DMS153 treated with DMSO at 0.1 percent for 48 hours (cell line): ENCODE results near the gene ZNF595.
"Not testable (repeated sequence)": the region's sequence is repeated elsewhere in the genome, so short reads cannot be mapped to it uniquely, and the experiment has no call there.

Experiments used
- DNase-seq: peaks from one replicate; lab custom pipeline; 2025; ENCODE audit not compliant: unreplicated experiment; lab: John Stamatoyannopoulos, UW

ZNF595 gene

DNA sequence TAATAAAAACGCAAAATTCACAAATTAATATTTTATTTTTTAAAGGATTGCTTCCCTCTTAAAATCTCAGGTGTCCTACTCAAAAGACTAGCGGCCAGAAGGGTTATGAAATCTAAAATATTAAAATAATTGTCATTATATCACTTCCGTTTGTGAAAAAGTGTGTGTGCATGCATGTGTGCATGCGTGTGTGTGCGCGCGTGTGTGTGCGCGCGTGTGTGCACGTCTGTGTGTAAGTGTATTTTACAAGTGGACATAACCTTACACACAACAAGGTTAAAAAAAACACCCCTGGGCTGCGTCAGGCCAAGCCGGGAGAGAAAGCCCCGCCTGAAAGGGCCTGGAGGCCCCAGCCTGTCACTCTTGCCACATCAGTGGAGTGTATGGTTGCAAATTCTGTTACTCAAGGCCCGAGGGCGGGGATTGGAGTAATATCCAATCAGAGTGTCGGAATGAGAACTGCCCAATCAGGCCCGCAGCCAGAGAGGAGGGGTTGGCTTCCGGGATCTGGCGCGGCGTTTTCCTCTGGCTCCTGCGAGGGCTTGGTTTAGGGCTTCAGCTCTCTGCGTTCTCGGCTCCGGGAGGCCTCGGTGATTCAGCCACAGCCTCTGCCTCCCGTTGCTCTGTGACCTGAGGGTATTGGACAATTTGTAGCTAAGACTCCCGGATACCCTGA lies at the start of gene ZNF595:
Gene ZNF595 (plus strand): TSS at position 518 of the 676 bp plus-strand sequence. CDS start 168 bp downstream, outside the sequence.
- DNase-seq = not testable (repeated sequence)

DNA sequence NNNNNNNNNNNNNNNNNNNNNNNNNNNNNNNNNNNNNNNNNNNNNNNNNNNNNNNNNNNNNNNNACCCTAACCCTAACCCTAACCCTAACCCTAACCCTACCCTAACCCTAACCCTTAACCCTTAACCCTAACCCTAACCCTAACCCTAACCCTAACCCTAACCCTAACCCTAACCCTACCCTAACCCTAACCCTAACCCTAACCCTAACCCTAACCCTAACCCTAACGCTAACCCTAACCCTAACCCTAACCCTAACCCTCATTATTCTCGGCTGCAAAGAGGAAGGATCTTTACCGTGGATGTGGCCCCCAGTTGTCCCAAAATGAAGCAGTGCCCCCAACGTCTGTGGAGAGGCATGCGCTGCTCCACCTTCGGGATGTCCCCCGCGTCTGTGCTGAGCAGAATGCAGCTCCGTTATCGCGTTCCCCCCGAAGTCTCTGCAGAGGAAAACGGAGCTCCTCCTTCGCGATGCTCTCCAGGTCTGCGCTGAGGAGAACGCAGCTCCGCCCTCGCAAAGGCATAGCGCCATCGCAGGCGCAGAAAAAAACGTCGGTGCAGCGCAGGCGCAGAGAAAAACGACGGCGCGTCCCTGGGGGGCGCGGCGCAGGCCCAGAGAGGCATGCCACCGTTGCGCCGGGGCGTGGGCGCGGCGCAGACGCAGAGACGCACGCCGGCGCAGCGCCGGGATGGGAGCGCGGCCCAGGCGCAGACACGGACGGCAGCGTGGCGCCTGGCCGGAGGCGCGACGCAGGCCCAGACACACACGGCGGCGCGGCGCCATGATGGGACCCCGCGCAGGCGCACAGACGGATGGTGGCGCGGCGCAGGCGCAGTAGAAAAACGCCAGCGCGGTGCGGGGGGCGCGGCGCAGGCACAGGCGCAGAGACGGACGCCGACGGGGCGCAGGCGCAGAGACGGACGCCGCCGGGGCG lies 42.9 kb upstream of the ZNF595 start:
- not testable (repeated sequence) for DNase-seq

DNA sequence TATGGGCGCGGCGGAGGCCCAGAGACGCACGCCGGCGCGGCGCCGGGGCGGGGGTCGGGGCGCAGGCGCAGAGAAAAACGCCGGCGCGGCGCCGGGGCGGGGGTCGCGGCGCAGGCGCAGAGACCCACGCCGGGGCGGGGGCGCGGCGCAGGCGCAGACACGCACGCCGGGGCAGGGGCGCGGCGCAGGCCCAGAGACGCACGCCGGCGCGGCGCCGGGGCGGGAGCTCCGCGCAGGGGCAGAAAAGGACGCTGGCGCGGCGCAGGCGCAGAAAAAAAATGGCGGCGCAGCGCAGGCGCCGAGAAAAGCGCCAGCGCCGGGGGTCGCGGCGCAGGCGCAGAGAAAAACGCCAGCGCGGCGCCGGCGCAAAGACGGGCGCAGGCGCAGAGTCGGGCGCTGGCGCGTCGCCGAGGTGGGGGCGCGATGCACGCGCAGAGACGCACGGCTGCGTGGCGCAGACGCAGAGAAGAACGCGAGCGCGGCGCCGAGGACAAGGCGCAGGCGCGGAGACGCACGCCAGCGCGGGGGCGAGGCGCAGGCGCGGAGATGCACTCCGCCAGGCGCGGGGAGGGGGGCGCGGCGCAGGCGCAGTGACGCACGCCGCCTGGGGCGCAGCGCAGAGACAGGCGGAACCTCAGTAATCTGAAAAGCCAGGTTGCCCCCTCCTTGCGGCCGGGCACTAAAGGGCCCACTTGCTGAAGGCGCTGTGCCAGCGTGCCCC lies 41.9 kb upstream of the ZNF595 start:
- not testable (repeated sequence) for DNase-seq

DNA sequence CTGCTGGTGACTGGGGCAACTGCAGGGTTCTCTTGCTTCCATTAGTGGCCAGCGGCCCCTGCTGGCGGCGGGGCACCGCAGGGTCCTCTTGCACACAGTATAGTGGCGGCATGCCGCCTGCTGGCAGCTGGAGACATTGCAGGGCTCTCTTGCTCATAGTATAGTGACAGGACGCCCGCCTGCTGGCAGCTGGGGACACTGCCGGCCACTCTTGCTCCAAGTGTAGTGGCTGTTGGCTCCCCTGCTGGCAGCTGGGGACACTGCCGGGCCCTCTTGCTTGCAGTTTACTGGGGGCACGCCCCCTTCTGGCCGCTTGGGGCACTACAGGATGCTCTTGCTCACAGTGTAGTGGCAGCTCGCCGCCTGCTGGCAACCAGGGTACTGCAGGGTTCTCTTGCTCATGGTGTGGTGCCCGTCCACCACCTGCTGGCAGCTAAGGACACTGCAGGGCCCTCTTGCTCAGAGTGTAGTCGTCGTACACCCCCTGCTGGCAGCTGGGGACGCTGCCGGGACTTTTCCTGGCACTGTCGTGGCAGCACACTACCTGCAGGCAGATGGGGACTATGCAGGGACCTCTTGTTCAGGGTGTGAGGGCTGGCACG lies 41.2 kb upstream of the ZNF595 start:
- not testable (repeated sequence) for DNase-seq

DNA sequence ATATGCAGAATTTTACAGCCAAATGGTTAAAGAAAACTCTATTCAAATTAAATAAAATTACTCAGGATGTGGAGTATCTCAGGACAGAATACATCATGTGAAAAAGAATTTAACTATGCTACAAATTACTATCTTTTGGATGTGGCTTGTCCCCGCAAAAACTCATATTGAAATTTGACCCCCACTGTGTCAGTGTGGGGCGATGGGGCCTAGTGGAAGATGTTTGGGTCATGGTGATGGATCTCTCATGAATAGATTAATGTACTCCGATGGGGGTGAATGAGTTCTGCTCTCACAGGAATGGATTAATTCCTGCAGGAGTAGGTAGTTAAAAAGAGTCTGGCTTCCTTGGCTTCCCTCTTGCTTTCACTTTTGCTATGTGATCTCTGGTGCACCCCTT lies 35.0 kb upstream of the ZNF595 start:
- not testable (repeated sequence) for DNase-seq

DNA sequence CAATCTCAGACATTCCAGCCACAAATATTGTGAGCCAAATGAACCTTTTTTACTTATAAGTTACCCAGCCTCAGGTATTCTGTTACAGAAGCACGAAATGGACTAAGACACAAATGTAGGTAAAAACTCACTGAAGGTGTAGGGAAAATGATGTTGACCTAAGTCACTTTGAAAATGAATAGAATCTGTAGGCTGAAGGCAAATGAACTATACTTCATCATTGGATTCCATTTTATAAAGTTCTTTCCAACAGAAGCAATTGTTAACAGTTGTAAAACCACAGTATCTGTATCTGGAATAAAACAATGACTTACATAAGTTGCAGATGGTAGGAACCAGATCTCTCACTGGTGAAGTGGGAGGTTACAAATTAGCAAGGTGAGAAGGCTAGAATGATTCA lies 34.5 kb upstream of the ZNF595 start:
- DNase-seq = not testable (repeated sequence)

DNA sequence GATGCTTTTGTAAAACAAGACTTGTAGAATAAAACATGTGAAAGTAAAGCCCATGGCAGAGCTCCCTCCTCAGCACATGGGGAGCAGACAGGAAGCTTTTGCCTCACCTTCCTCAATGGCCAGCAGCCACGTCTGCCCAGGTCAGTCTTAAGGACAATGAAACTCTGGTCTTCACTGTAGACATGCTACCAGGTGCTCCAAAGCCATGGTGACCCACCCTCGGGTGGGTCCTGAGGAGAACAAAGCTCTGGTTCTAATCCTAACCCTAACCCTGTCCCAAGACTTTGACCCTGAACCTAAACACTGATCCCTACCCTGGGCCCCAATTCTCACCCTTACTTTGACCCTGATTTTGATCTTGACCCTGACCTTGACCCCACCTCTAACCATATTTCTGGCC lies 30.2 kb upstream of the ZNF595 start:
- not testable (repeated sequence) for DNase-seq

DNA sequence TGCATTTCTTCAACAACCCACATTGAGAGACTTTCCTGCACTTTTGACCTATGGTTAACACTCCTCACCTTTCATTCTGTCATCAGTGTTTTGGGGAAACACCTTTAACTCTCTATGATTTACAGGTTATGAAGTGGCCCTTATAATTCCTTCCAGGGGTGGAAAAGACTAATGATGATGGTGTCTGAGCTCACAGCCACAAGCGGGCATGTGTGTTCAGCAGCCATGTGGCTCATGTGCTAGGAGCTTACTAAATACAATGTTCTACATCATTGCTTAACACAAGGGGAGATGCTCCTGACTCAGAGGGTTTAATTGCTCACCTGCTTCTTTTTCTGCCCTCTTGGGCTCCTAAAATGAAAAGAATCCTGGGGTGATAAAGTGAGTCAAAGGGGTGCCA lies 28.8 kb upstream of the ZNF595 start:
- not testable (repeated sequence) for DNase-seq

DNA sequence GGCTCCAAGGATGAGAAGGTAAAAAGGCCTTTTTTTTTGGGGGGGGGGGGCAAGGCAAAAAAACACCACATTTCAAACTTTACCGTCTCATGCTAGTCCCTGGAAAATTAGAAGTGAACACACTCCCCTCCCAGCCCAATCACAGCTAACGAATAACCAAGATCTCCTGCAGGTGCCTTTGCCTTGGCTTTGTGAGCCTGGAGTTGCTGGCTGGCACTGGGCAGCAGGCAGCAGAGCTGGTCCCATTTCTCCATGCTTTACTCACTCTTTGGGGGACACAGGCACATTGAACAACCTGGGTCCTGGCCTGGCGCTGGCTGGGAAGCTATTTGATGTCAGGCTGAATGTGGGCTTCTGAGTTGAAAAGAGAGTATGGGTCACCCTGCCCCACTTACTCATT lies 25.6 kb upstream of the ZNF595 start:
- not testable (repeated sequence) for DNase-seq

DNA sequence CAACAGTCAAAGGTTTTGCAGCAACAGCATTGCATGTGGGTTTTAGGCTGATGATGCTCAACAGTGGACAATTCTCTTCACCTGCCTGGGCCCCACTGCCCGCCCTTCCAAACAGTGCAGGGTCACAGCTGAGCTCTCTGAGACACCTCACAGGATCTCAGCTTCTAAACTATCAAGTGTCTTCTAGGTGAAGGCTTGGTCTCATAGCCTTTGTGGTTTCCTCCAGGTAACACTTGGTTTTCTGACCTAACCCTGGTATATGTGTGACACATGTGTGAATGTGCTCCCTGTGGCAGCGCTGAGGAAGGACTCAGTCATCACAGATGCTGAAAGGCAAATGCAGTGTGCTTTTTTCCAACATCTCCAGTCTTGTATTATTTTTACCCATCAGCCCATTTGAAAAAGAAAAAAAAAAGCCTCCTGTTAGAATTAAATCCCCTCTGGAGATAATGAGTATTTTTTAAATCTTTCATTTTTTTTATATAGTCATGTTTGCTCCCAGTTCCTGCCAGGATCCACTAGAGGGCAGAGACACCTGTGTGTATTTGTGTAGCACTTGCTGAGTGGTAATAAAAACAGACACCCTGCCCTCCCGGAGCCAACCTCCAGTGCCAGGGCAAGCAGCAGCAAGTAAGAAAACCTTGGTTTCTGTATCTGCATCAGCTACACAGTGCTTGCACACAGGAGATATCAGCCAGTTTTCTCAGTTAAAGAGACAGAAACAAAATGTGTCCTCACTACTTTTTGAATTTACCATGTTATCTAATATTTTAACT lies 24.2 kb upstream of the ZNF595 start:
- DNase-seq = not testable (repeated sequence)

DNA sequence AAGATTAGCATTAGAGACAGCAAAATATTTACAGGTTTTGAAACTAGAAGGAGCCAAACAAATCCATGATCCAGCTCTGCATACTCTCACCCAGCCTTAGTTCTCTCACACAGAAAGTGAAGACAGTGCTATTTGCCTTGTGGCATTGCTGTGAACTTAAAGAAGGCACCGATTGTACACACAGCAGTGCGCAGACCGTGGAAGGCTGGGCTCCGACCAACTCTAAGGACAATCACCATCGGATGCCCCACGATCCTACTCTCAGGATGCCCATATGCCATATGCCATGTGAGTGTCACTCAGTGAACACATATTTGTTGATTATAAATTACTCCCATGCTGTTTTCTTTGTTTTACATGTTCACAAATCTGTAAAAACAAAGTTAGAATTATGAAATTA lies 19.8 kb upstream of the ZNF595 start:
- DNase-seq = not testable (repeated sequence)

DNA sequence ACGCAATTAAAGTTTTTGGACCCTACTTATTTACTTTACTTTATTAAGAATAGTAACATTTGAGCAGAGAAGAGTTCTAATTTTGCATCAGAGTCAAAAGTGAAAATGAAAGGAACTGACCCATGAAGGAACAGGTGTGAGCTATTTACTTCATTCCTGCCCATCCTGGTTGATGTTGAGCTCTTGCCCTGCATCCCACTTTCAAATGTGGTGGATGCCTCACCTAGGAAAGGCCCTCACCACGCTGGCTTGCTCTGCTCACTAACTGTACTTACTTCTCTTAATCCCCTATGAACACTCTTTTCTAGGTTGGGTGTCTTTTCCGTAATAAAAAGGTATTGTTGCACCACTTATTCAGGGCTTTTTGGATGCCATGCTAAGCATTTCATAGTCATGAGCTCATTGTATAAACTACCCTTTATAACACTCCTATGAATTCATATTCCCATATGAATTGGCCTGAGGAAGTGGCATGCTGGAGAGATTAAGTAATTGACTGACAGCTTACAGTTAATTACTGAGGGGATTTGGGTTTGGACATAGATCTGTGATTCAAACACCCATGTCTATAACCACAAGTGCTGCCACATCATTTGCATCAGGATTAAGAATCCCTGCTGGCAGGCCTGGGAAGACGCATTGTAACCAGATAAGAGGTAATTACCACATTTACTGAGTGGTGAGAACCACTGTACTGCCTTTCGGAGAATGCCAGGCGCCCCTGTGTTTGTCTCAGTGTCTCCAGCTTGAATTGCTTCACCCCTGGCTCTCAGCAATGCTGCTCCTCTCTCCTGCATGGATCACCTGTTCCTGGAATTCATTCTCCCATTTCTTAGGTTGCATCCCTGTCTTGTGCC lies 16.3 kb upstream of the ZNF595 start:
- not testable (repeated sequence) for DNase-seq

DNA sequence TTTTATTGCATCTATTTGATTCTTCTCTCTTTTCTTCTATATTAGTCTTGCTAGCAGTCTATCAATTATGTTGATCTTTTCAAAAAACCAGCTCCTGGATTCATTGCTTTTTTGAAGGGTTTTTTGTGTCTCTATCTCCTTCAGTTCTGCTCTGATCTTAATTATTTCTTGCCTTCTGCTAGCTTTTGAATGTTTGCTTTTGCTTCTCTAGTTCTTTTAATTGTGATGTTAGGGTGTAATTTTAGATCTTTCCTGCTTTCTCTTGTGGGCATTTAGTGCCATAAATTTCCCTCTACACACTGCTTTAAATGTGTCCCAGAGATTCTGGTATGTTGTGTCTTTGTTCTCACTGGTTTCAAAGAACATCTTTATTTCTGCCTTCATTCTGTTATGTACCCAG lies 14.9 kb upstream of the ZNF595 start:
- DNase-seq = not testable (repeated sequence)

DNA sequence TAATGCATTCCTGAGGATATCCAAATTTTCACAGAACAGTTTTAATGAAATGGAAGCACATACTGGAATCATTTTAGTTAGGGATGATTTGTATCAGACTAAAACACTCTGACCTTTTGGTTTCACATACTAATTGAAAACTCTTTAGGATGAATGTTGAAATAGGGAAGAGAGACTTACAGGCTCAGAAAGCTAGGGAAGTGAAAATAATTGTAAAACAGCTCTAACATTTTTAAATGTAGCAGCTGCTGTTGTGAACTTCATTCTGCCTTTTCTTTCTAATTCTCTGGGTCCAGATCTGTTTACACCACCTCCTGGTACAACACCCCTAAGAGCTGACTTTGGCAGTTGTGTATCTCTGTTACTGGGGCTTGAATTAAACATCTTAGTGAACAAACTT lies 9.7 kb upstream of the ZNF595 start:
- DNase-seq = not testable (repeated sequence)

DNA sequence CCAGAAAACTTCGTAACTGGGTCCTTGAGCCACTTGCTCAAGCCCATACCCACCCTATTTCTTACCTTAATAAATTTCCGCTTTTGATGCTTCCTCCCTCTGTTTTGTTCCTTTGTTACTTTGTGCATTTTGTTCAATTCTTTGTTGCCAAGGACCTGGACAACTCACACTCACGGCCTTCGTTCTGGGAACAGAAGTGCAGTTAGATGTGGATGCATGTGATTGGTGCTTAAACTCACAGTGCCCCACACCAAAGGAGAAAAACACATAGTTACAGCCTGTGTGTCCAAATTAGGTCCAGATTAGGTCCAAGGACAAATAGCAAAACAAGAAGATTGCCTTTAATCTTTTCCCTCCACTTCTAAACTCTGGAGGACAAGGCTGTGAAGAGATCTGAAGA lies 1.9 kb upstream of the ZNF595 start:
- not testable (repeated sequence) for DNase-seq

DNA sequence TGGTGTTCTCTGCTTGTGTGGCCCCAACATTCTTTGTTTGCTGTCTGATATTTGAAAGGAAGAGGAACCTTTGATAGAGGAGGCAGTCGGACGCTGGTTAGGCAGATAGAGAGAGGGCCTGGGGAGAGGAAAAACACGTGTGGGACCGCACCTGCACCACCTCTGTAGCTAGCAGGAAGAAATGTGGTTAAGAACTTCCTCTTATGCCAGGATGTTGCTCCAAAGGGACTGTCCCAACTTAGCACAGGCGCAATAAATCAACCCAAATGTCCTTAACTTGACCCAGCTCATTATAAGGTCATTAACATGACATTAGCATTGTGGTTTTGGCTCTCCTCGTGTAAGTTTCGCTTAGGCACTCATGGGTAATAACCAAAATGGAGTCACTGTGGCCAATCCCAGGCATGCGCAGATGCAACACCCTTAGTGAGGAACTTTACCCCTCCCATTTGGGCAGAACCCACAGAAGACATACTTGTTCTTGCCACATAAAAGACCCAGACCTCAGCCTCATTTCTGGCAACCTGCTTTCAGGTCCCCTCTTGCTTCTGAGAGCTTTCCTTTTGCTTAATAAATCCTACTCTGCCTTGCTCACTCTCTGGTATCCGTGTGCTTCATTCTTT lies 1.4 kb upstream of the ZNF595 start:
- DNase-seq = not testable (repeated sequence)

DNA sequence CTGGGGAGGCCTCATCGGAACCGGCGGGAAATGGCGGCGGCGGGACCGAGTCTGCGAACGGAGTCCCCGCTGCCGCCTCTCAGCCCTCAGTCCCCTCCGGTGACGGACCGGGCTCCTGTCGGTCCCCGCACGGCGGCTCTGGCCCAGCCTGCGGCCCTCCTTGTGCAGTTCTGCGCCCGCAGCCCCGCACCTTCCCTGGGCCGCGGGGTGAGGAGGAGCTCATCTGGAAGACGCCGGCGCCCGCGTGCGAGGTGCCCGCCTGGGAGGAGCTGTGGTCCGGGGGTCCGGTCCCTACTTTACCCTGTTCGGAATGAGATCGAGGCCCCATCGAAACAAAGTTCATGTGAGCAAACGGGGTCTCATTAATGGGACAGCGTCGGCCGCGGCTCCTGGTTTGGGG lies 400 bp downstream of the ZNF595 start:
- DNase-seq = not testable (repeated sequence)

DNA sequence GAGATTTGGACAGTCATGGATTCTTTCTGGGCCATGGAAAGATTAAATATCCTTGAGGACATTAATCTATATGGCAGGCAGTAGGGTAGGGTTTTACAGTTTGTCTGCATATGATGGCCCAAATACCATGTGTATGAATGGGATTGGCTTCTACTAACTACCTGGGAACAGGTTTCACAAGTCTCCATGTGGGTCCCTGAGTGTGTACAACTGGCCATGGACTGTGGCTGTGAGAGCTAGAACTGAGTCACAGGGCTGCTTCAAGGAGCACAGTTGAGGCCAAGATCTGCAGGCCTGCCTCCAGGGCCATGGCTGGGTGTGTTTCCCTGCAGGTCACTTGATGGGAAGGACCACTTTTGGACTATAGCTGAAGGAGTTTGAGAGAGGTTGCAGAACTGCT lies 11.6 kb downstream of the ZNF595 start:
- not testable (repeated sequence) for DNase-seq

DNA sequence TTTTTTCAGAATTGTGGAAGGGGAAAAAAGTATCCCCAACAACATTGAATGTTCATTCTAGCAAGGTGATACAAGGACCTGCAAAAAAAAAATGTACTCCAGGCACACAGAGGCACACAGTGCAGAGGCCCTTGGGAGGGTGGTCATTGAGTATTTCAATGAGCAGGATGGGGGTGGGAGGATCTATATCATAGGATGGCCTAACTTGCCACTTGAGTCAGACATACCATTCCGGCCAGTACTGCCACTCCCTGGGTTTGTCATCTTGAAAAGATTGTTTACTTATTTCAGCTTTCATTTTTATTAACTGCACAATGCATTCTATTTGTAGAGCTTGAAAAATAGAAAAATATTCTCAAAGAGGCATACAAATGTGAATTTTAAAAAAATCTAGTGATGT lies 18.7 kb downstream of the ZNF595 start:
- DNase-seq = no peak
